Measurements from ENCODE around the gene KIF18A.

KIF18A gene

DNA sequence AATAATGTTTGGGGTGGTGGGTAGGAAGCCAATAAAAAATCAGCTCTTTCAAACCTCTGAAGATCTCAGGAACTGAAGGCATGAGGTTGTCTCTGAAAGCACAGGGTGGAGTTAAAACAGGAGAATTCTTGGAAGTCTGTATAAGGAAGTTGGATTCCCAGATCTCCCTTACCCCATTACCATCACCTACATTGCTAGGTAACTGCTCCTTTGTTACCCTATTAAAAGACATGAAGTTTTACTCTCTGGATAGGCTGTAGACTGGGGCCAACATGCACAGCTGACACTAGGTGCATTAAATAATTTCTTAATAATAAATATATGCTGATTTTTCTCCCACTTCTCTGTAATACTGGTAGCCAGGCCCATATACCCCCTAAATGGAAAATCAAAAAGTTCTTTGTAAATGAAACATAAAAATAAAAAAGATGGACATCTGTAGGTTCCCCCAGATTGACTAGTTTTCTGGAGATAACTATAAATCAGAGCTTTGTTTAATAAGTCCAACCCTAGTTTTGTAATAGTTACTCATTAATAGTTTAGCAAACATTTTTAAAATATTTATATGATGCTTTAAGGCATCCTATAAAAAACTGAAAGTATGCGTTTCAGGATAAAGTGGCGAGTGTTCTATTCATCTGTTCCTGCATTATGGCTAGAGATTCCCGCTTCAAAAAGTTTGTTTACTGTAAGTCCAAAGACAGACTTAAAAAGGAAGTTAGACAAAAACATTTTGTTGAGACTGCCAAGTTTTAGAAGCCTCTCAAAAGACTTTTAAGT, 63.8 kb downstream of the KIF18A start:
- DNase-seq (ENCODE audit: low read depth in 3 of 3), result no peak

DNA sequence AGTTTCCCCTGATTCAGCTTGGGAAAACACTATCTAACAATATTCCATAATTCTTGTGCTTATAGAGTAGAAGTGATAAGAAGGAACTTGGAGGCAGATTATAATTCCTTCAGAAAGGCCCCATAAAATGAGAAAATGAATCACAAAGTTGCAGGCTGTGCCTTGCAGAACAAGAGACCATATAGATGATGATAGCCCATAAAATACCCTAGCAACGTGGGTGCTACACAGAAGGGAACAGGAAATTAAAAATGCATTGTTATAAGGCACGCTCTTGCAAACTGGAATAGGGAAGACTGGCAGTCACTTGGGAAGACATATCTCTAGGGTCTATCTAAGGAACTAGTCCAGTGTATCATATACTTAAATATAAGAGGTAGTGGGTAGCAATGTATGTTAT, 67.6 kb downstream of the KIF18A start:
- no peak for DNase-seq (ENCODE audit: low read depth in 3 of 3)

DNA sequence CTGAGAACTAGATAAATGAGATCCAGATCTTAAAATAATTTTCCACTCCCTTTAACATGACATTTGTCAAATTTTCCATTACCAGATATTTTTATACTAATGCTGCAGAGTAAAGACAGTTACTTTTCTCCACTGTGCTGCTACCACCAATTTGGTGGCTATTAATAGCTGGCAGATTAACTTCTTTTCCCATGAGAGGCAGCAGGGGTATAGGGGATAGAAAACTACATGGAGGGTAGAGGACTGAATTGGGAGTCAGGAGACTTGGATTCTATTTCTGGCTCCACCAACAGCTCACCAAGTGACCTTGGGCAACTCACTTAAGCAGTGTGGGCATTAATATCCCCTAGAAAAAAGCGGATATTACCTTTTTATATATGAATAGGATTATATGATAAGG, 69.2 kb downstream of the KIF18A start:
- no peak for DNase-seq (ENCODE audit: low read depth in 3 of 3)

DNA sequence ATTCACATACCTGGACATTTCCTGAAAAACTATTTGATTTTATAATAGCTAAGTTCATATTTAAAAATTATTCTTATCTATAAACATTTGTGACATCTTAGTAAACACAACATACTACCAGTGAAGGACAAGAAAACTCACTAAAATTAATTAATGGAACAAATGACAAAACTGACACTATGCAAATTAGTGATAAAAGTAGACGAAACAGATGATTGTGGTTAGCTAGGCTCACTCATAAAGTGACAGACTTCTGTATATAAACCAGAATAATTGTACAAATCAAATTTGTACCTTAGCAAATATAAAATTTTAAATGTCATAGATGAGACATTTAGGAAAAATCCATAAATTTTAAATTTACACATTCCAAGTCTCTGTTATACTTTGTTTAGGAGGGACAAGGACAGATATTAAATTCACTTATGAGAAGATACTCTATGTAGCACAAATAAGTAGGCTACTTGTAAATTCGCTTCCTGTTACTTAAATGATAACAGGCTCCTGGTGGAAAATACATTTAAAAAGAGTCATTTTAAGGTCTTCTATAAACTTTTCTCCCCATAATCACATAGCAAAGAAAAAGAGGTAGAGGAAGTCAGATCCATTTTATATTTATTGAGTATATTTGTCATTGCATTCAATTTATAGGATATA, 81.2 kb downstream of the KIF18A start:
- no peak for DNase-seq (ENCODE audit: low read depth in 3 of 3)

DNA sequence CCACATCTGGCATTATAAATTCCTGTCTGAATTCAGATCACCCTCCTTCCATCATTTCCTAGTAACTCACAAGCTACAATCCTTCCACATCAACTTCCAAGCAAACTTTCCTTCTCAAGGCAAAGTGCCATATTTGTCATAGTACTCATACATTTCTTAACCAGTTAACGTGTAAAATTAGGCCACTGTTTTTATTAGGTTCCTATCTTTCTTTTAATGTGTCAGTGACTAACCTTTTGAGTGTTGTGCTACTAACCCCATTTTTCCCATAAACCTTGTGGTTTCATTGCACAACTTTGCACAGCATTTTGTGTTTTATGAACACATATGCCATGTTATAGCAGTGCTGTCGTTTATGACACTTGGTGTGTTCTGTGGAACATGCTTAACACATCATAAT, 90.1 kb downstream of the KIF18A start:
- no peak for DNase-seq (ENCODE audit: low read depth in 3 of 3)

DNA sequence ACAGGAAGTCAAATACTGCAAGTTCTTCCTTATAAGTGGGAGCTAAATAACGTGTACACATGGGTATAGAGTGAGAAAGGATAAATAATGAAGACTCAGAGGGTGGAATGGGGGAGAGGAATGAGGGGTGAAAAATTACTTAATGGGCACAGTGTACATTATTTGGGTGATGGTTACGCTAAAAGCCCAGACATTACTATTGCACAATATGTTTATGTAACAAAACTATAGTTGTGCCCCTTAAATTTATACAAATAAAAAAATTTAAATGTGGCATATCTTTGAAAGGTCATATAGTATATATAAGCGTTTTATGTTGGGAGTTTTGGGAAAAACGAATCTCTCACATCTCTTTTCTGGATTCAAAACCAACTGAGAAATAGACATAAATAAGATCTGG, 96.1 kb downstream of the KIF18A start:
- DNase-seq (ENCODE audit: low read depth in 3 of 3), result no peak

DNA sequence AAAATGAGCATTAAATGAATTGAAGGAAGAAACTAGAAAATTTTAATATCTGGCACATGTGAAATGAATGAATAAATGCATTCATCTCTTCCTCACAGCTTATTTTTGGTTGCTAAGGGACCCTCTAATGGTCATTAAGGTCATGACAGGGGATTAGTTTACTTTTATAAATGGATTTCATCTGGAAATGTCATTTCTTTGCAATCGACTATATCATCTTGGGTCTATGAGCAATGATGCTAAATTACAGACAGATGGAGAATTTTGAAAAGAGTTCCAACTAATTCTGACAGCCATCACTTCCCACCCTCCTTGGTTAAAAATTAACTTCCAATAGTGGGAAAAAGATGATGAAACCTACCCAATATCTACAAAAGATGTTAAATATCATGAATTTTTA, 98.0 kb downstream of the KIF18A start:
- DNase-seq (ENCODE audit: low read depth in 3 of 3), result no peak

DNA sequence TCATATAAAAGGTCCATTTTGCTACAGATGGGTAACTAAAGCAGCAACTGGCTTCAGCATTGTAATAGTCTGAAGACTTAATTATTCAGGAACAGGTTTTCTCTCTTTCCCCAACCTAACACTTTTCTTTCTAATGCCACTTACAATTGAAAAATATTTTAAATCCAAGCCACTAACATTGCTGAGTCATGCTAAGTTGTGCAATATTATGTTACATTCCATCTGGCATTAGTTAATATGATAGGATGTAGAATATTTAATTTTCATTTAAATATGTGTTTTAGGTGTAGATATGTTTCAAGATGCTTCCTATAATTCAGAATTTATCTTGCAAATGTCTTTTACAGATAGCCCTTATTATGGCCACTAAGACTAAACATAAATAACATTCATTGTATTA, 98.6 kb downstream of the KIF18A start:
- no peak for DNase-seq (ENCODE audit: low read depth in 3 of 3)

DNA sequence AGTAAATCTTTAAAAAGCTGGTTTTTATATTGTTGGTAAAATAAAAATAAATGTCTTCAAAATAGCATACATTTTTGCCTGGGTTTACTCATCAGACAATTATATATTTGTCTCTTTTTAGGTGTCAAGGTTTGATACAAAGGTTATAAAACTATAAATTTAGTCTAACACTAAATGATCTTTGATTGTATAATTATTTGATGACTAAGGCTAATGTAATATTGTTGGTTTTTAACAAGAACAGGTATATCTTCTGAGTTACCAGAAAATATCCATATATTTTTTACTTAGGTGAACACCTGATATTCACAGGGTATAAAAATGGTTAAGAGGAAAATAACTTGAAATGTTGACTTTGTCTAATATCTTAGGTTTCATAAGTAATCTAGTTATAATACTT, 104.3 kb downstream of the KIF18A start:
- no peak for DNase-seq (ENCODE audit: low read depth in 3 of 3)

DNA sequence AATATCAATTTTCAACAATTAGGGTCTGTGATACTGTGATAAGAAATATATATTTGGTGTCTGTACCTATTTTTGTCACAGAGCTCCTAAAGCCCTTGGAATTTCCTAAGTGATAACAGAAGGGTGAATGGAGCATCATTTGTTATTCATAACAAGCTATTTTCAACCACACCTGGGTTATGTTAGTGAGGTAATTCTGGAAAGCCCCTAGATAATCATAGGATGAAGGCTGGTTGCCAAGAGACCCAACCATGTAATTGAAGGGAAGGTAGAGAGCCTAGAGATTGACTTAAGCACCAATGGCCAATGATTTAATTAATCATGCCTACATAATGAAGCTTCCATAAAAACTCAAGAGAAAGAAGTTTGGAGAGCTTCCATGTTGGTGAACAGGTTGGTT, 109.4 kb downstream of the KIF18A start:
- DNase-seq (ENCODE audit: low read depth in 3 of 3), result no peak

DNA sequence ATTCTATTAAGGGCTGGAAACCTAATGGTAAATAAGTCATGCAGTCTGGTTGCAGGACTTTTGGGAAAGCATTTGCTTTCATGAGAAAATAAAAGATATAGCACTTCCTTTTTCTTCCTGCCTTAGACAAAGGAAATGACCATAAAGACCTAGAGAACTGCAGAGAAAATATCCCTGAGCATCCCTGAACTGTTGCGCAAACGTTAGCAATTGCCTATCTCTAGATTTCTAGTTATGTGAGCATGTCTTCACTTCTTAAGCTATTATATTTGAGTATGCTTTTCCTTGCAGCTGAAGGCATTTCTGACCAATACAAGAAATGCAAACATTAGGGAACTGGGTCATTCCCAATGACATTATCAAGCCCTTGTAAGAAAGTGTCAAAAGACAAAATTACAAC, 110.6 kb downstream of the KIF18A start:
- no peak for DNase-seq (ENCODE audit: low read depth in 3 of 3)

DNA sequence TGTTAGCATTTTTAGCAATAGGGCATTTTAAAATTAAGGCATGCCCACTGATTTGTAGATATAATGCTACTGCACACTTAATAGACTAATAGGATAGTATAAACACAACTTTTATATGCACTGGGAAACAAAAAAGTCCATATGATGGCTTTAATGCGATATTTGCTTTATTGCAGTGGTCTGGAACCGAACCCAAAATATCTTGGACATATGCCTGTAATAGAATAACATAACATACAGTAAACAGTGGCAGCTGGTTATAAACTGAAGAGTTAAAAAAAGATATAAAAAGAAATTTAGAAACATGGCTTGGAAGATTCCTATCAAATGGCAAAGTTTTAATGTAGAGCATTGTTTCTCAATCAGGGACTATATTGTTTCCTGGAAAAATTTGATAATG, 111.9 kb downstream of the KIF18A start:
- no peak for DNase-seq (ENCODE audit: low read depth in 3 of 3)

DNA sequence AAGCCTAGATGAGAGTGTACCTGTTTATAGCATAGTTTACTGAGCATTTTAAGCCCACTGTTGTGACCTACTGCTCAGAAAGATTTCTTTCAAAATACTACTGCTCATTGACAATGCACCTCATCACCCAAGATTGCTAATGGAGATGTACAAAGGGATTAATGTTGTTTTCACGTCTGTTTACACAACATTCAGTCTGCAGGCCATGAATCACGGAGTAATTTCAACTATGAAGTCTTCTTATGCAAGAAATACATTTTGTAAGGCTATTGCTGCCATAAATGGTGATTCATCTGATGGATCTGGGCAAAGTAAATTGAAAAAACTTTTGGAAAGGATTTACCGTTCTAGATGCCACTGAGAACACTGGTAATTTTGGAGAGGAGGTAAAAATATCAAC, 112.9 kb downstream of the KIF18A start:
- no peak for DNase-seq (ENCODE audit: low read depth in 3 of 3)

DNA sequence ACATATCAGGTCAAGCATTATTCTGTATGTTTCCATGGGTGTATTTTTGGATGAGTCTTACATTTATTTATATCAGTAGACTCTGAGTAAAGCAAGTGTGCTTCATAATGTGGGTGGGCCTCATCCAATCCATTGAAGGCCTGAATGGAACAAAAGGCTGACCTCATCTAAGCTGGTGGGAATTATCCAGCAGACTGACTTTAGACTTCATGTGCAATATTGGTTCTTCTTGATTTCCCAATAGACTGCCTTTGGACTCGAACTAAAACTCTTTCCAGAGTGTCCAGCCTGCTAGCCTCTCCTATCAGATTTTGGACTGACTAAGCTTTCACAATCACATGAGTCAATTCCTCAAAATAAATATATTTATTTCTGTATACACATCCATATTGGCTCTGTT, 116.2 kb downstream of the KIF18A start:
- DNase-seq (ENCODE audit: low read depth in 3 of 3), result no peak

DNA sequence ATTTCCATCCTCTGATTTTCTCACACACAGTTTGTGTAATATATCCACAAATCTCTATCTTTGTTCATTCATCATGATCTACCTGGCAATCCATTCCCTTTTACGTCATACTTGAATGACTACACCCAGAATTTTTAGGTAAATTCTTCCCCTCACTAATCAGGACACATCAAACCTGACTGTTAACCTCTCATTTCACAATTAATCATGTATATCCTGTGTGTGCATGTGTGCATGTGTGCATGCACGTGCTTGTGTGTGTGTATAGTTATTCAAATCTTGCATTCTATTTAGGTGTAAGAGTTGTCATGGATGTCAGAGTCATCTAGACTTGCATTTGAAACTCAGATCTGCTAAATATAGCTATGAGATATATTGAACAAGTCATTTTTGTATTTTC, 130.4 kb downstream of the KIF18A start:
- DNase-seq (ENCODE audit: low read depth in 3 of 3), result no peak

DNA sequence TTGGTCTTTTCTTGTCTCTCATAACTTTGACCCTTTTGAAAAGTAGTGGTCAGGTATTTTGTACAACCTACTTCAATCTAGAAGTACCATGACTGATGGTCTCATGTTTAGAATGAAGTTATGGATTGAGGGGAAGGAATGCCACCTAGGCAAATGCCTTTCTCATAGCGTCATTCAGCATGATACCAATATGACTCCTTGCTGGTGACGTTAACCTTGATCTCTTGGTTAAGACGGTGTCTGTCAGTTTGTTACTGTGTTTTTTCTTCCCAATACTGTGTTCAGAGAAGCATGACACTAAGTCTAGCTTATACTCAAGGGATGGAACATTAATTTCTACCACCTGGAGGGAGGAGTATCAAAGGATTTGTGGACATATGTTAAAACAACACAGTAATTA, 130.9 kb downstream of the KIF18A start:
- DNase-seq (ENCODE audit: low read depth in 3 of 3), result no peak

DNA sequence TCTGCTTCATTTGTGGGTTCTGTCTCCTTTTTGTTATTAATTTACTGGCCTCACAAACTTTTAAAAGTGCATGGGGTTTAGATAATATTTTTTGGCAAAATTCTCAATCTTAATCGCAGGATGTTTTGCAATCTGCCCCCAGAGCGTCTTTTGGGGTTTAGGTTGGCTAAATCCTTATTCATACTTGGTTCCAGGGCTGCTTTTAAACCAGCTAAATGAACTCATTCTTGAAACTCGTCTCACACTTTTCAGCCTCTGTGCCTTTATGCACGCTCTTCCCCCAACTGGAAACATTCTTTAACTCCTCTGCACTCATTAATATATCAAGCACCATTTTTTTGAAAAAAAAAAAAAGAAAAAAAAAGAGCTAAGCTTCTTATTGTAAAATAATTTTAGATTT, 131.7 kb downstream of the KIF18A start:
- DNase-seq (ENCODE audit: low read depth in 3 of 3), result no peak

DNA sequence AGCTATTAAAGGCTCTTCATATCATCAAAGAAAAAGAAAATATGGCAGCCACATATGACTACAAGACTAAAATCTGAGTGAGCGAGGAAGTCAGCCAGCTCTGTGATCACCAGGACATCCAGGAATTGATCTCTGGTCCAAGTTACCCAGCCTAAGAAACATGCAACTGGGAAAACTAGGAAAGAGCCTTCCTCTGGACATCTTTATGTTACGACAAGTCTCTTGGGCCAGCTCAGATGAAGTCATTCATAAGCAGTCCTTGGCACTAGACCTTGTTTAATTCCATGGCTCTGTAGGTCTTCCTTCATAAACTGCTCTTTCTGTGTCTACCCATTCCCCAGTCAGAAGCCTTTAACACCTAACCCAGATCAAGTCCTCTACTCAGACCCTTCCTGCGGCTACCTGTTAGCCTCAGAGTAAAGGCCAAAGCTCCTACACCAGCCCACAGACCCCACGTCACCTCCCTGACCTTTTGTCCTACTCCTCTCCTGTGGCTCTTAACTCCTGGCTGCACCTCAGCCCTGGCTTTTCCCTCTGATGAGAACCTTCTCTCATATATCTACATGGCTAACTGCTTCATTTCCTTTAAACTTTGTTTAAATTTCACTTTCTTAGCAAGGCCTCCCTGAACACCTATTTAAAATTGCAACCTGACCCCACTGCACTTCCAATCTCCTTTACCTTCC, 134.0 kb downstream of the KIF18A start:
- no peak for DNase-seq (ENCODE audit: low read depth in 3 of 3)

DNA sequence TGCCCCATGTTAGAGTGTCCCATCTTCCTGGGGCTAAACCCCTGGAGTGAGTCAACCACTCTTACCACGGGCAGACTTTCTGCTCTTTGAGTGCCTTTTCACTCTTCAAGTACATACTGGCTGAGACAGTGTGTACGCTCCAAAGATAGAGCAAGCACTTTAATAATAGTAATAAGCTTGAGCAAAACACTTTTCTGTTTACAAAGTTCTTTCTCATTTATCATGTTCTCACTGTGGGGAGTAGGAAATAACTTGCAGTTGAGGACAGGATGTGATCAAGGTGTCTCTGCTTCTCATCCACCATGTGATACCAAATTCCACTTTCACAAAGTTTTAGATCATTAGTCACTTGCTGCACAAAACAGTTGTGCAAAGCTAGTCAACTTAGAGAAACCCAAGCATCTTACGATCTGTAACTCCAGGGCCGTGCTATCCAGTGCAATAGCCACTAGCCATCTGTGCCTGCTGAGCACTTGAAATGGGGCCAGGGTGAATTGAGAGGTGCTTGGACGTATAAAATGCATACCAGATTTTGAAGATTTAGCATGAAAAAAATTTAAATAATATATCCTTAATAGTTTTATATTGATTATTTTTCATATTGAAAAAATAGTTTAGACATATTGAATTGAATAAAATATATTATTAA, 135.3 kb downstream of the KIF18A start:
- DNase-seq (ENCODE audit: low read depth in 3 of 3), result no peak

DNA sequence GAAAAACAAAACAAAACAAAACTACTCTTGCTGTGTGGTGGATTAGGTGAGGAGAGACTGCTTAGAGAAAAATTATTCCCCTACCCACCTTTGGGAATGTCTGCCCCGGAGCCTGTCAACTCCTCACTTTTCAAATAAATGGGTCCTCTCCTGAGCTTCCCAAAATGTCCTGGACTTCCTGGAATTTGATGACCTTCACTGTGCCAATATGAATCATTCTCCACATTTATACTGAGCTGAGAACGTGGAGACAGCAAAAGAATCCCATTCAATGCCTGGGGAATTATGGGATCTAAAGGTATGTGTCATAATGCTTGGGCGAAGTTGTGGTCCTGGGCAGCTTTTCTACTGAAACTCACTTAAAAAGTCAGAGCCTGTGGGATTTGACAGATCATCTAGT, 136.8 kb downstream of the KIF18A start:
- DNase-seq (ENCODE audit: low read depth in 3 of 3), result no peak

Data from stimulated activated CD4-positive, alpha-beta T cell treated with anti-CD3 and anti-CD28 coated beads, TNF-alpha, amount 100 ng/mL, for 24 hours (primary cell).